HEK293T (cell line): ENCODE results near the gene SNTB2.

Source experiments
- CTCF ChIA-PET: fragments of 350-600 bp; formaldehyde crosslinking; extraction: SDS; loops from one replicate; lab custom pipeline; 2021; ENCODE audit warnings: antibody characterized with exemption, inconsistent platforms; lab: Yijun Ruan, JAX
- POLR2A ChIA-PET: fragments of 350-600 bp; formaldehyde crosslinking; extraction: SDS; loops from one replicate; lab custom pipeline; 2020; ENCODE audit warnings: antibody characterized with exemption, inconsistent platforms; lab: Yijun Ruan, JAX
- DNase-seq: peaks from one replicate; pipeline ENCODE4 v3.0.0; 2012; ENCODE audit warnings: mixed read lengths; ENCODE audit errors: extremely low spot score
- ARNT ChIP-seq: fragments of 450-650 bp; IDR thresholded peaks from 2 replicates; pipeline ENCODE4 v1.6.1; 2017; ENCODE audit warnings: mild to moderate bottlenecking
- BHLHE40 ChIP-seq: fragments of 450-650 bp; IDR thresholded peaks from 2 replicates; pipeline ENCODE4 v1.6.1; 2016; ENCODE audit warnings: mild to moderate bottlenecking, moderate library complexity, borderline replicate concordance
- CTBP1 ChIP-seq: fragments of 450-650 bp; IDR thresholded peaks from 2 replicates; pipeline ENCODE4 v1.6.1; 2016; ENCODE audit warnings: borderline replicate concordance
- ELF4 ChIP-seq: fragments of 450-650 bp; IDR thresholded peaks from 2 replicates; pipeline ENCODE4 v1.6.1; 2017; ENCODE audit warnings: antibody characterized with exemption
- FOXA1 ChIP-seq: fragments of 450-650 bp; IDR thresholded peaks from 2 replicates; pipeline ENCODE4 v1.6.1; 2016; ENCODE audit warnings: mild to moderate bottlenecking
- FOXK2 ChIP-seq: fragments of 450-650 bp; IDR thresholded peaks from 2 replicates; pipeline ENCODE4 v1.6.1; 2016; ENCODE audit warnings: mild to moderate bottlenecking
- FOXM1 ChIP-seq: fragments of 450-650 bp; IDR thresholded peaks from 2 replicates; pipeline ENCODE4 v1.6.1; 2017; ENCODE audit warnings: mild to moderate bottlenecking, borderline replicate concordance
- HDGF ChIP-seq: fragments of 450-650 bp; IDR thresholded peaks from 2 replicates; pipeline ENCODE4 v1.6.1; 2017; ENCODE audit warnings: antibody characterized with exemption, borderline replicate concordance
- L3MBTL2 ChIP-seq: fragments of 450-650 bp; conservative IDR thresholded peaks from 2 replicates; pipeline ENCODE4 v1.6.1; 2016; ENCODE audit warnings: mild to moderate bottlenecking
- LEF1 ChIP-seq: fragments of 450-650 bp; IDR thresholded peaks from 2 replicates; pipeline ENCODE4 v1.6.1; 2017; ENCODE audit warnings: mild to moderate bottlenecking, borderline replicate concordance
- NFRKB ChIP-seq: fragments of 450-650 bp; IDR thresholded peaks from 2 replicates; pipeline ENCODE4 v1.6.1; 2016; ENCODE audit warnings: mild to moderate bottlenecking, moderate library complexity
- SP1 ChIP-seq: fragments of 450-650 bp; IDR thresholded peaks from 2 replicates; pipeline ENCODE4 v1.6.1; 2017
- SUZ12 ChIP-seq: fragments of 450-650 bp; IDR thresholded peaks from 2 replicates; pipeline ENCODE4 v1.6.1; 2016; ENCODE audit warnings: mild to moderate bottlenecking
- TARDBP ChIP-seq: fragments of 450-650 bp; IDR thresholded peaks from 2 replicates; pipeline ENCODE4 v1.6.1; 2016
- ZNF384 ChIP-seq: fragments of 450-650 bp; IDR thresholded peaks from 2 replicates; pipeline ENCODE4 v1.6.1; 2016
- TF ChIP-seq, protein P1 (sequence below): fragments of 450-650 bp; IDR thresholded peaks from 2 replicates; pipeline ENCODE4 v1.6.1; 2016

Gene SNTB2

DNA sequence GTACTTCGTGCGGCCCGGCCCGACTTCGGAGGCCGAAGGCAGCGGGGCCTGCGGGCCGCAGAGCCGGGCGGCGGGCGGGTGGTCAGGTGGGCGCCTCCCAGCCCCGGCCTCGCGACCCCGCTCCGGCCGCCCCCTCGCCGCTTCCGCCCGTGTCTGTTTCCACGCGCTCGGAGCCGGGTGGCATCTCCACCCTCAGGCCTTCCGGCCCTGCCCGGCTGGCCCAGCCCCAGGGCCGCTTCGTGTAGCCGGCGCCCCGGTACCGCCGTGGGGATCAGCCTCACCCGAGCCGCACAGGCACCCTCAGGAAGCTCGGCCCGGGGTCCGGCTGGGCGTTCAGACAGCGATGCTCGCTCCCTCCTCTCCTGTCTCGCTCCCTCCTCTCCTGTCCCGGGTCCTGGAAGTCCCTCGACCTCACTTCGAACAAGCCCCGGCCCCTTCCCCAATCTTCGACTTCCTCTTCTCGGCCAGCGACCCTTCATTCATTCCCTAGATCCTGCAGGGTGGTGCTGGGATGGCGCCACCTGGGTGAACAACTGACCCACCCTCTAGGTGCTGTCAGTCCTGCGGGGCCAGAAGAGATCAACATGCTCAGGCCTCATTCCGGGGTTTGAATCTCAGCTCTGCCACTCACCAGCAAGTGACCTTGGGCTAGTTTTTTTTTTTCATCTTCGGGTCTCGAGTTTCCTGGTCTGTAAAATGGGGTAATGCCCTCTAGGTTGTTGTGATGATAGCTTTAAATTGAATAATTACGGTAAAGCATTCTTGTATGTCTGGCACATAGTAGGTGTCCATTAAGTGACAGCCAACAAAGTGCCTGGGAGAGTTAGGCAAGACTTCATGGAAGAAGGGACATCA lies 124.8 kb downstream of the SNTB2 start:
- ChIA-PET POLR2A (interaction anchor here (0.6 to 2.0 kb wide), 4 partner anchors 8 to 21 kb away, joined by 3 to 5 read pairs (median 3); no protein-coding TSS in a partner anchor), CTCF (interaction anchor here (0.6 to 1.0 kb wide), 2 partner anchors 136 to 608 kb away, joined by 3 to 4 read pairs; no protein-coding TSS in a partner anchor)
- no peak for TF ChIP-seq FOXK2
- TF ChIP-seq, protein P1, sequence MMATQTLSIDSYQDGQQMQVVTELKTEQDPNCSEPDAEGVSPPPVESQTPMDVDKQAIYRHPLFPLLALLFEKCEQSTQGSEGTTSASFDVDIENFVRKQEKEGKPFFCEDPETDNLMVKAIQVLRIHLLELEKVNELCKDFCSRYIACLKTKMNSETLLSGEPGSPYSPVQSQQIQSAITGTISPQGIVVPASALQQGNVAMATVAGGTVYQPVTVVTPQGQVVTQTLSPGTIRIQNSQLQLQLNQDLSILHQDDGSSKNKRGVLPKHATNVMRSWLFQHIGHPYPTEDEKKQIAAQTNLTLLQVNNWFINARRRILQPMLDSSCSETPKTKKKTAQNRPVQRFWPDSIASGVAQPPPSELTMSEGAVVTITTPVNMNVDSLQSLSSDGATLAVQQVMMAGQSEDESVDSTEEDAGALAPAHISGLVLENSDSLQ, result peak; percentile 2; the same call in 1 of the 2 replicates
- TF ChIP-seq FOXM1, result no peak
- TF ChIP-seq ZNF384, result peak; percentile 30; the same call in 1 of the 2 replicates
- DNase-seq, result peak; percentile 31

DNA sequence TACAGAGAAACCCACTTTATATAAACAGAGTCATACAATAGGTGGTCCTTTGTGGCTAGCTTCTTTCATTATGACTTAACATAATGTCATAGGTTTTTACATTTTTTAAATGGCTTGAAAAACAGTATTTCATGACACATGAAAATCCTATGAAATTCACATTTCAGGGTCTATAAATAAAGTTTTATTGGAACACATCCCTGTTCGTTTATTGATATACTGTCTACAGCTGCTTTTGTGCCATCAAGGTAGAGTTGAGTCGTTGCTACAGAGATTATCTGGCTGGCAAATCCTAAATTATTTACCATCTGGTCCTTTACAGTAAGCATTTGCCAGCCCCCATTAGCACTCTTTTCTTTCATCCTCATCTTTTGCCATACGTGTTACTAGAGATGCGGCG lies 126.5 kb downstream of the SNTB2 start:
- TF ChIP-seq FOXK2, result no peak
- ChIA-PET POLR2A (interaction anchor here (2.0 kb wide), 1 partner anchor 10 kb away, joined by 5 read pairs; no protein-coding TSS in a partner anchor), CTCF (no interaction called here)
- DNase-seq, result no peak

DNA sequence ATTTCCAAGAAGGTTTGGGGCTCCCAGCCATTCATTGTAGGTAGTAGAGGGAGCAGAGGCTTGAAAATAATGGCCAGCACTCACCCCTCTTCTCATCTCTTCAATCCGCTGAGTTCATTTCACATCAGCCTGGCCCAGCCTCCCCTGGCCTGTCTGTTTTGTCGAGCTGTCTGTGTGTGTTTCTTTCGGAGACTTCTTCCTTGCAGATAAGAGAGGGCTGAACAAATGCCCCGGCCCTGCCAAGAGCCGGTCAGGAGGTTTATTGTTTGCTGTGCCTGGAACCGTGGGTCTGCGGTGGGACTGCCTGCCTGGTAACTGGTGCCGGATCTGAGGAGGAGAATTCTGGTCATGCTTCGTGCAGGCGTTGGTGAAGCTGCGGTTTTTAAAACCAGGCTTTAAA lies 127.6 kb downstream of the SNTB2 start:
- no peak for TF ChIP-seq HDGF
- no peak for TF ChIP-seq ZNF384
- no peak for TF ChIP-seq ARNT
- TF ChIP-seq SUZ12, result no peak
- TF ChIP-seq FOXA1, result no peak
- no peak for TF ChIP-seq CTBP1
- no peak for TF ChIP-seq NFRKB
- no peak for TF ChIP-seq BHLHE40
- TF ChIP-seq FOXK2, result no peak
- TF ChIP-seq, protein P1, result no peak
- TF ChIP-seq ELF4, result no peak
- TF ChIP-seq FOXM1, result no peak

DNA sequence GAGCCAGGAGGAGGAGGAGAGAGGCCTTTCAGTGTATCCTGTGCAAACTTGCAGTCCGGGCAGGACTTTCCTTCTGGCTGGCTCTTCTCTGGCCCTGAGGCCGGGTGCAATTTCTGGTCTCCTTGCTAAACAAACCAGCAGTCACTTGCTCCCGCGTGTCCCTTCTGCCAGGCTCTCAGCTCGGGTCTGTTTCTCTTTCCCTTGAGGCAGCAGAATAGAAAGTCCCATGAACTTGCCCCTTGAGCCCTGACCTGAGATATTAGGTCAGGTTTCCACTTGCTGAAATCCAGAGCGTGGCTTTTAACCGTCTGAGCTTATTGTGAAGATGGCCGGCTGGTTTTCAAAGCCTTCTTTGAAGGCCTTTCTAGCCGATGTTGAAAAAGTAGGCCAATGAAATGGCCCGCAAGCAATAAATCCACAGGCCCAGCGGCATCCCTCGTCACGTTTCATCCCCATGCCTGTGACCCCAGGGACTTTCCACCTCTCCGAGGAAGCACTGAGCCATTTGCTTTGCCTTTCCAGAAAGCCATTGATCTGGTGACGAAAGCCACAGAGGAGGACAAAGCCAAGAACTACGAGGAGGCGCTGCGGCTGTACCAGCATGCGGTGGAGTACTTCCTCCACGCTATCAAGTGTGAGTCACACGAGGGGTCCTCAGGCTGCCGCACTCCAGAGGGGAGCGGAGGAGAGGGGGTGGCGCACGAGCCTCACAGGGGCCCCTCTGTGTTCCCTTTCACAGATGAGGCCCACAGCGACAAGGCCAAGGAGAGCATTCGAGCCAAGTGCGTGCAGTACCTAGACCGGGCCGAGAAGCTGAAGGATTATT lies 128.7 kb downstream of the SNTB2 start:
- no peak for TF ChIP-seq SP1
- no peak for TF ChIP-seq FOXK2
- TF ChIP-seq ZNF384, result no peak
- TF ChIP-seq, protein P1, result no peak
- TF ChIP-seq CTBP1, result no peak
- TF ChIP-seq TARDBP, result no peak
- TF ChIP-seq ELF4, result no peak
- no peak for TF ChIP-seq L3MBTL2
- TF ChIP-seq NFRKB, result no peak
- no peak for TF ChIP-seq FOXA1
- TF ChIP-seq LEF1, result no peak
- TF ChIP-seq HDGF, result no peak
- no peak for TF ChIP-seq BHLHE40
- no peak for TF ChIP-seq SUZ12
- TF ChIP-seq ARNT, result no peak
- TF ChIP-seq FOXM1, result no peak

More for the DNA sequence above, 127.6 kb downstream of the SNTB2 start:
- CTCF ChIA-PET, result no interaction called here
- POLR2A ChIA-PET, result interaction anchor here (1.9 kb wide), 1 partner anchor 15 kb away, joined by 5 read pairs; the partner anchor contains the start of gene PDF
- DNase-seq, result no peak

DNA sequence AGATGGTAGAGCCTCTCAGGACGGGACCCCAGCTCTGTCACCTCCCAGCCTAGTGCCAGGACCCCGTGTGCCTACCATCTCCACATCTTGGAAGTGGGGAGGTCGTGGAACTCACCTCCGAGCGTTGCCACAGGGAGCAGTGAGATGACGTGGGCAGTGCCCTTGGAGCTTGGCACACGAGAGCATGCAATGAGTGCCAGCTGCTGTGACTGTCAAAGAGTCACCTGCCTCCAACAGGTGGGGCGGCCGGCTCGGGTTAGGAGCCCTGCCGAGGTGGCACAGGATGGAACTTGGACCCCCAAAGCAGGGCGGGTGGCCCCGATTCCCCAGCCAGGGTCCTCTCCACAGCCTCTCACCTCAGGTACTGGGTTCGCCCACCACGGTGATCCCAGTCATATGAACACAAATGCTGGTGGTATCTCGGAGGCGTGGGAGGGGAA lies 129.7 kb downstream of the SNTB2 start:
- TF ChIP-seq FOXK2, result no peak
- no peak for TF ChIP-seq TARDBP
- TF ChIP-seq SP1, result no peak
- DNase-seq, result no peak
- ChIA-PET CTCF (no interaction called here), POLR2A (no interaction called here)

More for the DNA sequence above, 128.7 kb downstream of the SNTB2 start:
- POLR2A ChIA-PET, result interaction anchor here (1.2 to 1.9 kb wide), 2 partner anchors 10 to 14 kb away, joined by 4 to 5 read pairs; partner anchors contain the start of gene PDF
- DNase-seq, result no peak
- CTCF ChIA-PET, result no interaction called here

DNA sequence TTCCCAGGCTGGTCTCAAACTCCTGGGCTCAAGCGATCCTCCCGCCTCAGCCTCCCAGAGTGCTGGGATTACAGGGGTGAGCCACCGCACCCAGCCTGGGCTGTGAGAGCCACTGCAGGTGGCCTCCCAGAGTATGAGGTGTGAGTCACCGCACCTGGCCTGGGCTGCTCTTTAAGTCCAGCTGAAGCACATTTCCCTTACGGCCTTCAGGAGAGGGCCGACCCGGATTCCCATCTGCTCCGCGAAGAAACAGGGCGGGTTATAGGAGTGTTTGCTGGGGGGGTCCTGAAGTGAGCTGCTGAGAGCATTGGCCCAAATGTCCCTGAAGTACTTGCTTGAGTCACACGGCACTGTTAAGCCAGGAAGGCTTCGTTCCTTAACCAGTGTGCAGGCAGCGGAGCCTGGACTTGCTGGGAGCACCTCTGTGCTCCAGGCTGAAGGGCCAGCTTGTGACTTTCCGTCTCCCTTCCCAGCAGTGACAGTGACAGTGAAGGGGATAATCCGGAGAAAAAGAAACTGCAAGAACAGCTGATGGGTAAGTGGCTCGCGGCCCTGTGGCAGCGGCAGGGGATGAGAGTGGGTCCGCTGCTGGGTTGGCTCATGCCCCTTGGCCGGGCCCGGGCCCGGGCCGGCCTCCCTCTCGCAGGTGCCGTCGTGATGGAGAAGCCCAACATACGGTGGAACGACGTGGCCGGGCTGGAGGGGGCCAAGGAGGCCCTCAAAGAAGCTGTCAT lies 131.4 kb downstream of the SNTB2 start:
- TF ChIP-seq SUZ12 (no peak), FOXK2 (no peak), FOXA1 (no peak), TARDBP (no peak), BHLHE40 (no peak), CTBP1 (no peak), HDGF (no peak), FOXM1 (no peak), LEF1 (no peak), ZNF384 (no peak)
- TF ChIP-seq, protein P1, result no peak
- no peak for DNase-seq
- ChIA-PET POLR2A (no interaction called here), CTCF (no interaction called here)
